ENCODE data around the gene LENEP.

LENEP gene

DNA sequence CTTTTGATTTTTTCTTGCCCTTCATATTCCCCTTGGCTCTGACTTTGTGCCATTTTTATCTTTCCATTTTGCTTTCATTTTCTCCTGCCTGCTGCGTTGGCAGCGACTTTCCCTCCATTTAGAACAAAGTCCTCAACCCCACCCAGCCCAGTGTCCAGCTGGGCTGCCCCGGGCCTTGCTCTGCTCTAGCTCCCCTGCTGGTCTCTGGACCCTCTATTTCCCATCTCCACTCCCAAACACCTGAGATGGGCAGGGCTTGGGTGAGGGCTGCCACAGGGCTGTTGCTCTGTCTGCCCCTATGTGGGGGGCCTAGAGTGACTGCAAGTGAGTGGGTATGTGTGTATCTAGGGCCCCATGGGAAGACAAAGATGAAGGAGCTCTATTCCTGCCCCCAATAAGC is 50.4 kb downstream of the LENEP start:
- TF ChIP-seq NFRKB (IDR thresholded peaks at IDR 0.05): no peak
- TF ChIP-seq HDGF (IDR thresholded peaks at IDR 0.05; ENCODE audit: borderline replicate concordance): no peak
- TF ChIP-seq TARDBP (IDR thresholded peaks at IDR 0.05): no peak
- no peak for TF ChIP-seq BHLHE40 (IDR thresholded peaks at IDR 0.05; ENCODE audit: borderline replicate concordance)
- TF ChIP-seq SP1 (IDR thresholded peaks at IDR 0.05): no peak
- TF ChIP-seq, protein P1, sequence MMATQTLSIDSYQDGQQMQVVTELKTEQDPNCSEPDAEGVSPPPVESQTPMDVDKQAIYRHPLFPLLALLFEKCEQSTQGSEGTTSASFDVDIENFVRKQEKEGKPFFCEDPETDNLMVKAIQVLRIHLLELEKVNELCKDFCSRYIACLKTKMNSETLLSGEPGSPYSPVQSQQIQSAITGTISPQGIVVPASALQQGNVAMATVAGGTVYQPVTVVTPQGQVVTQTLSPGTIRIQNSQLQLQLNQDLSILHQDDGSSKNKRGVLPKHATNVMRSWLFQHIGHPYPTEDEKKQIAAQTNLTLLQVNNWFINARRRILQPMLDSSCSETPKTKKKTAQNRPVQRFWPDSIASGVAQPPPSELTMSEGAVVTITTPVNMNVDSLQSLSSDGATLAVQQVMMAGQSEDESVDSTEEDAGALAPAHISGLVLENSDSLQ (IDR thresholded peaks at IDR 0.05): no peak
- no peak for TF ChIP-seq FOXK2 (IDR thresholded peaks at IDR 0.05)
- no peak for TF ChIP-seq ARNT (IDR thresholded peaks at IDR 0.05)
- no peak for TF ChIP-seq FOXM1 (IDR thresholded peaks at IDR 0.05; ENCODE audit: borderline replicate concordance)
- TF ChIP-seq FOXA1 (IDR thresholded peaks at IDR 0.05): no peak
- no peak for TF ChIP-seq SUZ12 (IDR thresholded peaks at IDR 0.05)
- TF ChIP-seq ELF4 (IDR thresholded peaks at IDR 0.05): no peak
- no peak for TF ChIP-seq L3MBTL2 (conservative IDR thresholded peaks at IDR 0.05)
- CTCF ChIA-PET: interaction anchor here (0.8 to 6.5 kb wide), 5 partner anchors 18 to 484 kb away, joined by 3 to 33 read pairs (median 5); no protein-coding TSS in a partner anchor
- no peak for DNase-seq (ENCODE audit: extremely low spot score)
- POLR2A ChIA-PET: interaction anchor here (0.6 to 1.7 kb wide), 5 partner anchors 10 to 129 kb away, joined by 3 to 6 read pairs (median 3); partner anchors contain the start of gene KRTCAP2

All from HEK293T (cell line).